Left lung (tissue), 10 donors: ENCODE results near the gene P2RY2. TPM values are rescaled to one million over a fixed set of nuclear protein-coding genes. Genes with fewer than 3 reads are reported as not detected.

Source experiments
- ATAC-seq: fragments of 200-7000 bp; cut with Tn5 transposase; one replicate; pipeline ENCODE4 v1.9.1; 2020; ENCODE audit warnings: moderate library complexity
- DNase-seq, 4 donors: peaks; one replicate each; pipeline ENCODE4 v3.0.0-alpha.2; 2013 to 2020
- H3K27ac ChIP-seq, 2 donors: fragments of 200-600 bp; sonication (generic) in 1 of 2; one replicate each; pipeline versions ENCODE4 v1.5.0 to v1.8.0; 2020 to 2021
- H3K27me3 ChIP-seq, 2 donors: fragments of 200-600 bp; sonication (generic) in 1 of 2; one replicate each; pipeline versions ENCODE4 v1.5.0 to v1.8.0; 2020 to 2021
- H3K36me3 ChIP-seq, 2 donors: fragments of 200-600 bp; sonication (generic) in 1 of 2; one replicate each; pipeline versions ENCODE4 v1.5.0 to v1.8.0; 2020 to 2021
- H3K4me1 ChIP-seq, 2 donors: fragments of 200-600 bp; one replicate each; pipeline ENCODE4 v1.8.0; 2021
- H3K4me3 ChIP-seq, 2 donors: fragments of 200-600 bp; sonication (generic) in 1 of 2; one replicate each; pipeline versions ENCODE4 v1.5.0 to v1.8.0; 2020 to 2021; ENCODE audit warnings: mild to moderate bottlenecking in 1 of 2
- H3K9me3 ChIP-seq, 2 donors: fragments of 200-600 bp; sonication (generic) in 1 of 2; one replicate each; pipeline versions ENCODE4 v1.5.0 to v1.8.0; 2020 to 2021
- CTCF ChIP-seq, 2 donors: fragments of 200-600 bp; sonication (generic) in 1 of 2; IDR thresholded peaks; one replicate each; pipeline versions ENCODE4 v1.5.0 to v1.8.0; 2021; ENCODE audit warnings: antibody characterized with exemption in 2 of 2
- intact Hi-C, 2 donors: fragments of 100-400 bp; cut with DNase I; formaldehyde crosslinking; loops; one replicate each; pipeline versions ENCODE4 v1.11.2 to v1.14.2; 2022
- polyA plus RNA-seq, 6 donors: library from polyadenylated mRNA; unstranded; fragments of 120-200 nt; gene quantifications; one replicate each; pipeline ENCODE4 v1.2.1, GENCODE V29; 2013; ENCODE audit not compliant: insufficient read length in 6 of 6
- total RNA-seq, 2 donors: library from RNA; stranded (reverse); fragmentation: NEBNext Ultra II Directional; extraction: Animal tissue kit (Norgen Biotek cat#: 25700); gene quantifications; one replicate each; pipeline ENCODE4 v1.2.1, GENCODE V29; 2021
- donor health status: DM: no; HTN: yes; CAD: no.
- donor health status: DM: no; HTN: no; CAD: no.

P2RY2 gene
- total and polyA plus RNA-seq, 8 donors: 0.83 to 10.3 (median 1.3) TPM

GRCh38 chr11:73285721-73286120 lies 67.6 kb downstream of the P2RY2 start:
- Histone ChIP-seq H3K9me3 (no peaks in the 10 kb centered on the region), H3K4me3 (no peak overlapping the region), H3K36me3 (no peaks in the 10 kb centered on the region), H3K27ac (no peak overlapping the region), H3K27me3 (no peaks in the 10 kb centered on the region), H3K4me1 (peaks cover 8 to 65% of the 10 kb centered on the region in 2 donors)
- intact Hi-C loops: no loop called here
- no peak for TF ChIP-seq CTCF (IDR thresholded peaks at IDR 0.05)
- no peak for DNase-seq
- no peak for ATAC-seq

Other genes with a start within 250 kb of the P2RY2 start
- 10 to 100 TPM; 48.7 to 58.2 TPM for gene FCHSD2, start 76.0 kb upstream of the P2RY2 start, total RNA-seq
- gene FCHSD2, start 76.0 kb upstream of the P2RY2 start, polyA plus RNA-seq: 10 to 100 TPM; 46.2 to 49.6 (median 48.3) TPM
- gene P2RY6, start 54.1 kb downstream of the P2RY2 start, total RNA-seq: 1 to 10 TPM; 2.2 to 4.8 TPM
- gene P2RY6, start 54.1 kb downstream of the P2RY2 start, polyA plus RNA-seq: 1 to 10 TPM in 5 of 6 donors, under 1 TPM in 1; 0.87 to 2.8 (median 1.9) TPM
- gene ARHGEF17, start 90.0 kb downstream of the P2RY2 start, total RNA-seq: 10 to 100 TPM; 56.3 to 69.1 TPM
- 10 to 100 TPM; 76.2 to 95.8 (median 84.9) TPM for gene ARHGEF17, start 90.0 kb downstream of the P2RY2 start, polyA plus RNA-seq
- 10 to 100 TPM; 11.7 to 30.7 TPM for gene RELT, start 158.1 kb downstream of the P2RY2 start, total RNA-seq
- 1 to 10 TPM; 2.7 to 5.2 (median 3.3) TPM for gene RELT, start 158.1 kb downstream of the P2RY2 start, polyA plus RNA-seq